ENCODE results near the gene EMC9. TPM values are rescaled to one million over a fixed set of nuclear protein-coding genes. Genes with fewer than 3 reads are reported as not detected.

Gene EMC9
- total RNA-seq, 1 donor from 2014 or later, result 18.5 TPM

- Histone ChIP-seq H3K36me3 (ENCODE audit: insufficient read depth, low read length) (peaks cover 36% of the 10 kb centered on the region), H3K27ac (ENCODE audit: low read depth, low read length) (no peak overlapping the region)
Observed at GRCh38 chr14:24159777-24160498, 18.5 kb upstream of the EMC9 start.

GRCh38 chr14:24157331-24157730 is 15.9 kb upstream of the EMC9 start:
- Mint-ChIP-seq H3K4me1 (ENCODE audit: low read depth, unreplicated experiment) (peaks cover 10% of the 10 kb centered on the region), H3K4me3 (ENCODE audit: unreplicated experiment) (no peak overlapping the region), H3K27me3 (ENCODE audit: low read depth, unreplicated experiment) (no peaks in the 10 kb centered on the region), H3K27ac (ENCODE audit: unreplicated experiment) (no peak overlapping the region), H3K9me3 (ENCODE audit: unreplicated experiment) (no peaks in the 10 kb centered on the region), H3K36me3 (ENCODE audit: low read depth, unreplicated experiment) (peaks cover 29% of the 10 kb centered on the region)
- H3K27me3 ChIP-seq (ENCODE audit: insufficient read depth, low read length), result no peaks in the 10 kb centered on the region
- TF ChIP-seq EZH2 (IDR thresholded peaks at IDR 0.05; ENCODE audit: insufficient read depth, low read length) (no peak), CTCF (IDR thresholded peaks at IDR 0.05; ENCODE audit: insufficient read depth, low read depth, low read length) (no peak)
- DNase-seq (ENCODE audit: low read depth) (no peak), FAIRE-seq (no peak)
- H3K4me2 ChIP-seq (ENCODE audit: low read length), result no peak overlapping the region
- peaks cover 13% of the 10 kb centered on the region for H4K20me1 ChIP-seq (ENCODE audit: insufficient read depth, low read length)
- H3K79me2 ChIP-seq (ENCODE audit: insufficient read depth, low read length), result peaks cover 12% of the 10 kb centered on the region
- H2AFZ ChIP-seq (ENCODE audit: low read depth, low read length), result no peak overlapping the region
- H3K4me1 ChIP-seq (ENCODE audit: insufficient read depth, low read length), result peaks cover 11% of the 10 kb centered on the region
- H3K27ac ChIP-seq (ENCODE audit: low read depth, low read length), result no peak overlapping the region
- no peaks in the 10 kb centered on the region for H3K9me3 ChIP-seq (ENCODE audit: insufficient read depth, low read depth, low read length)
- no peak overlapping the region for H3K4me3 ChIP-seq (ENCODE audit: insufficient read depth, low read depth, low read length)
- H3K9ac ChIP-seq (ENCODE audit: low read length), result no peak overlapping the region
- H3K36me3 ChIP-seq (ENCODE audit: insufficient read depth, low read length), result peaks cover 30% of the 10 kb centered on the region

More at GRCh38 chr14:24159777-24160498, 18.5 kb upstream of the EMC9 start:
- Mint-ChIP-seq H3K4me1 (ENCODE audit: low read depth, unreplicated experiment) (peaks cover 20% of the 10 kb centered on the region), H3K9me3 (ENCODE audit: unreplicated experiment) (no peaks in the 10 kb centered on the region), H3K4me3 (ENCODE audit: unreplicated experiment) (no peak overlapping the region), H3K27ac (ENCODE audit: unreplicated experiment) (peak overlapping the region; percentile 53), H3K27me3 (ENCODE audit: low read depth, unreplicated experiment) (no peaks in the 10 kb centered on the region), H3K36me3 (ENCODE audit: low read depth, unreplicated experiment) (peaks cover 42% of the 10 kb centered on the region)
- Histone ChIP-seq H3K4me3 (ENCODE audit: insufficient read depth, low read depth, low read length) (no peak overlapping the region), H3K79me2 (ENCODE audit: insufficient read depth, low read length) (peaks cover 12% of the 10 kb centered on the region), H3K4me2 (ENCODE audit: low read length) (no peak overlapping the region), H4K20me1 (ENCODE audit: insufficient read depth, low read length) (peaks cover 21% of the 10 kb centered on the region), H3K9me3 (ENCODE audit: insufficient read depth, low read depth, low read length) (no peaks in the 10 kb centered on the region), H3K9ac (ENCODE audit: low read length) (no peak overlapping the region), H3K27me3 (ENCODE audit: insufficient read depth, low read length) (no peaks in the 10 kb centered on the region), H2AFZ (ENCODE audit: low read depth, low read length) (no peak overlapping the region), H3K4me1 (ENCODE audit: insufficient read depth, low read length) (peaks cover 12% of the 10 kb centered on the region)
- no peak for TF ChIP-seq EZH2 (IDR thresholded peaks at IDR 0.05; ENCODE audit: insufficient read depth, low read length)
- no peak for TF ChIP-seq CTCF (IDR thresholded peaks at IDR 0.05; ENCODE audit: insufficient read depth, low read depth, low read length)
- DNase-seq (ENCODE audit: low read depth), result no peak
- no peak for FAIRE-seq

GRCh38 chr14:24156840-24157239 is 15.4 kb upstream of the EMC9 start:
- no peak overlapping the region for H3K4me2 ChIP-seq (ENCODE audit: low read length)
- peaks cover 33% of the 10 kb centered on the region for H3K36me3 ChIP-seq (ENCODE audit: insufficient read depth, low read length)
- H3K27me3 ChIP-seq (ENCODE audit: insufficient read depth, low read length), result no peaks in the 10 kb centered on the region
- Mint-ChIP-seq H3K27me3 (ENCODE audit: low read depth, unreplicated experiment) (no peaks in the 10 kb centered on the region), H3K27ac (ENCODE audit: unreplicated experiment) (no peak overlapping the region), H3K4me3 (ENCODE audit: unreplicated experiment) (no peak overlapping the region), H3K9me3 (ENCODE audit: unreplicated experiment) (no peaks in the 10 kb centered on the region), H3K4me1 (ENCODE audit: low read depth, unreplicated experiment) (peaks cover 5% of the 10 kb centered on the region), H3K36me3 (ENCODE audit: low read depth, unreplicated experiment) (peaks cover 29% of the 10 kb centered on the region)
- DNase-seq (ENCODE audit: low read depth), result no peak
- TF ChIP-seq EZH2 (IDR thresholded peaks at IDR 0.05; ENCODE audit: insufficient read depth, low read length), result no peak
- no peak for TF ChIP-seq CTCF (IDR thresholded peaks at IDR 0.05; ENCODE audit: insufficient read depth, low read depth, low read length)
- H3K9ac ChIP-seq (ENCODE audit: low read length), result no peak overlapping the region
- peaks cover 11% of the 10 kb centered on the region for H4K20me1 ChIP-seq (ENCODE audit: insufficient read depth, low read length)
- H3K79me2 ChIP-seq (ENCODE audit: insufficient read depth, low read length), result peaks cover 7% of the 10 kb centered on the region
- H3K9me3 ChIP-seq (ENCODE audit: insufficient read depth, low read depth, low read length), result no peaks in the 10 kb centered on the region
- no peak for FAIRE-seq
- peaks cover 6% of the 10 kb centered on the region for H3K4me1 ChIP-seq (ENCODE audit: insufficient read depth, low read length)
- no peak overlapping the region for H3K4me3 ChIP-seq (ENCODE audit: insufficient read depth, low read depth, low read length)
- no peak overlapping the region for H2AFZ ChIP-seq (ENCODE audit: low read depth, low read length)
- H3K27ac ChIP-seq (ENCODE audit: low read depth, low read length), result no peak overlapping the region
